Astrocyte (in vitro differentiated cells and primary cell): ENCODE results near the gene IPCEF1.

Source experiments
- EZH2 ChIP-seq: IDR thresholded peaks from 2 replicates; pipeline ENCODE4 v1.6.1; 2012; ENCODE audit warnings: mild to moderate bottlenecking, low read length, inconsistent platforms; ENCODE audit not compliant: insufficient read depth
- TF ChIP-seq, protein P1 (sequence below): IDR thresholded peaks from 2 replicates; pipeline ENCODE4 v1.5.1; 2011; ENCODE audit warnings: low read depth, mild to moderate bottlenecking, inconsistent platforms, low read length, moderate library complexity; ENCODE audit not compliant: insufficient read depth

DNA sequence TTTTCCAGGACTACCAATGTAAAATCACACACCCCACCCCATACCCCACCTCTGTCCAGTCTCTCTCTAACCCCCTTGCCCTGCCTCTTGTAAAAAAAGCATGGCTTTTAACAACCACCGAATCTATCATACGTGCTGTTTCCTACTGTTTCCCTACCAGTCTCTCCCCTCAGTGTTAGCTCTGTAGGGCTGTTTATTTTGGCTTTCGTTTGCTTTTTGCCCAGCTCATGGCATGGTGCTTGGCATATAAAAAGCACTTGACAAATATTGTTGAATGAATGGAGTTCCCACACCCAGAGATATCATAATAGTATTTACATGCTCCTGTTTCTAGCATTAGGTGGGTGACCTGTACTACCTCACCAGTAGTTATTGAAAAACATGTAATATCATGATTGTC, 169.4 kb downstream of the IPCEF1 start:
- TF ChIP-seq, protein P1, sequence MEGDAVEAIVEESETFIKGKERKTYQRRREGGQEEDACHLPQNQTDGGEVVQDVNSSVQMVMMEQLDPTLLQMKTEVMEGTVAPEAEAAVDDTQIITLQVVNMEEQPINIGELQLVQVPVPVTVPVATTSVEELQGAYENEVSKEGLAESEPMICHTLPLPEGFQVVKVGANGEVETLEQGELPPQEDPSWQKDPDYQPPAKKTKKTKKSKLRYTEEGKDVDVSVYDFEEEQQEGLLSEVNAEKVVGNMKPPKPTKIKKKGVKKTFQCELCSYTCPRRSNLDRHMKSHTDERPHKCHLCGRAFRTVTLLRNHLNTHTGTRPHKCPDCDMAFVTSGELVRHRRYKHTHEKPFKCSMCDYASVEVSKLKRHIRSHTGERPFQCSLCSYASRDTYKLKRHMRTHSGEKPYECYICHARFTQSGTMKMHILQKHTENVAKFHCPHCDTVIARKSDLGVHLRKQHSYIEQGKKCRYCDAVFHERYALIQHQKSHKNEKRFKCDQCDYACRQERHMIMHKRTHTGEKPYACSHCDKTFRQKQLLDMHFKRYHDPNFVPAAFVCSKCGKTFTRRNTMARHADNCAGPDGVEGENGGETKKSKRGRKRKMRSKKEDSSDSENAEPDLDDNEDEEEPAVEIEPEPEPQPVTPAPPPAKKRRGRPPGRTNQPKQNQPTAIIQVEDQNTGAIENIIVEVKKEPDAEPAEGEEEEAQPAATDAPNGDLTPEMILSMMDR: no peak
- no peak for TF ChIP-seq EZH2
